Head of caudate nucleus (tissue), 42 donors: ENCODE data around the gene NXNL1.

ENCODE experiments used
- DNase-seq, 42 donors: peaks; one replicate each; pipeline versions ENCODE4 v3.0.0 to v3.0.0-alpha.2; 2020 to 2021; ENCODE audit warnings: mixed read lengths in 7 of 42
- intact Hi-C: fragments of 100-400 bp; cut with DNase I; formaldehyde crosslinking; loops from one replicate; pipeline ENCODE4 v1.15.0; 2022

Gene NXNL1

DNA sequence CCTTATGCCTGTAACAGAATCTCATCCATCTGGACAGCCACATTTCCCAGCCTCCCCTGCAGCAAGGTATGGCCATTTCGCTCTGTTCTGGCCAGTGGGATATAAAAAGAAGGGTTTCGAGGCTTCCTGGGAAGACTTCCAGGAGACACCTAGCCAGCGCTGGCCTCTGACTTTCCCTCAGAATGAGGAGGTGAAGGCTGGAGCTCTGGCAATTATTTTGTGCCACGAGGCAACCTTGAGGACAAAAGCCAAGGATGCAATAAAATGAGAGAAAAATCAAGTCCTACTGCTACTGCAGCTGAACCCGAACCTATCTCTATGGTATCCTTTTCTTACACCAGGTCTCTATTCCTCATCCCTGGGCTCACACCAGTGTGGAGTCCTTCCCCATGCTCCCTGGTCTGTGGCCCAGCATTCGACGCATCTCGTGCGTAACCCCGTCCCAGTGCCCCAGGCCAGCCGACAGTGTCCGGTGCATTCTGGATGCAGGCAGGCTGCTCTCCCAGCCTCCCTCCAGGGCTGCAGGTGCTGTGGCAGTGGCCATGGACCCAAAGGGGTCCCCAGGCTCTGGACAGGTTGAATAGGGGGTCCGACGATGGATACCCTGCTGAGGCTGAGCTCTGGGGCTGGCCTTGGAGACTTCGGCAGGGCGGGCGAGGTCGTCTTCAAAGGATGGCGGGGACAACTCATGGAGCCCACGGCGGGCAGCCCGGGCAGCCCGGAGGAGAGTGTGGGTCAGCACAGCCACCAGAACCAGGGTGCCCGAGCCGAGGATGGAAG, 24.4 kb downstream of the NXNL1 start:
- intact Hi-C loops, result no loop called here
- DNase-seq, result no peak

DNA sequence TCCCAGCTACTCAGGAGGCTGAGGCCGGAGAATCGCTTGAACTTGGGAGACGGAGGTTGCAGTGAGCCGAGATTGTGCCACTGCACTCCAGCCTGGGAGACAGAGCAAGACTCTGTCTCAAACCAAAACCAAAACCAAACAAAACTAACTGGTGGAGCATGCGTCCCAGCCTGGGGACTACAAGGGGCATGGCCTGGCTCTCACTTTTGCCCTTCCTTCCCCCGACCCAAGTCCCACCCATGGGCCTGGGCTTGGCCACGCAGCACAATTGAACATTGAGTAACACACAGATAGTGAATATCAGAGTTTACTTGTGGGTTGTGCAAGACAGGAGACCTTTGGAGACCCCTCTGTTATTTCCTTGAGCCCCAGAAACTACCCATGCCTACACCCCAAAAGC, 25.5 kb downstream of the NXNL1 start:
- no peak for DNase-seq
- intact Hi-C loops, result no loop called here

DNA sequence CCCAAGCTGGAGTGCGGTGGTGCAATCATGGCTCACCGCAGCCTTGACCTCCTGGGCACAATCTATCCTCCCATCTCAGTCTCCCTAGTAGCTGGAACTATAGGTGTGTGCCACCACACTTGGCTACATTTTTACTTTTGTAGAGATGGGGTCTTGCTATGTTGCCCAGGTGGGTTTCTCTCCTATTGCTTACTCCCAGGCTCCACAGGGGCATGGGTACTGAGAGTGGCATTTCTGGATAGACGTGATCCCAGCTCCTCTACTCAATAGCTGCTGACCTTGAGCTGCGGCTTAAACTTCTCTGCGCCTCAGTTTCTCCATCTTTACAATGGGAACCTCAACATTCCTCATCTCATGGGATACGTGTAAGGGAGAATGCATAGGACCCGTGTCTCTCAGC, 29.3 kb downstream of the NXNL1 start:
- intact Hi-C loops, result no loop called here
- no peak for DNase-seq

DNA sequence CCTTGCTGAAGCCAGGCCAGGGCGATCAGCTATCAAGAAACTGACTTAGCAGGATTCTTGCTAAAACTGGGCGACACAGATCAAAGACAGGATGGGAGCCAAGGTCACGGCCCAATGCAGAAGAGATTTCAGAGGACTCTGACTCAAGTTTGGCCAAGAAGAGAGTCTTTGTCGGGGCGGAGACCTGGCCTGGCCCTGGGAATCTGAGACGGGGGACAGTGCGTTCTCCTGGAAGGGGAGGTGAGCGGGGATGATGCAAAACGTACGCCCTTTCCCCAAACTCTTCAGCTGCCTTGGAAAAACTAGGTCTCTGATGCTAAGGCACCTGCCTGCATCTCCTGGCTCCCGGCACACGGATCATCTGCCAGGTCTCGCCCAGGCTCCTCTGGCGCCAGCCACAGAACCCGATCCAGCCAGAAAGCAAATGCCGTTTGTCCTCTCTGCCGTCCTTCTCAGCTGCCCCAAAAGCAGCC, 31.0 kb downstream of the NXNL1 start:
- intact Hi-C loops, result no loop called here
- no peak for DNase-seq

DNA sequence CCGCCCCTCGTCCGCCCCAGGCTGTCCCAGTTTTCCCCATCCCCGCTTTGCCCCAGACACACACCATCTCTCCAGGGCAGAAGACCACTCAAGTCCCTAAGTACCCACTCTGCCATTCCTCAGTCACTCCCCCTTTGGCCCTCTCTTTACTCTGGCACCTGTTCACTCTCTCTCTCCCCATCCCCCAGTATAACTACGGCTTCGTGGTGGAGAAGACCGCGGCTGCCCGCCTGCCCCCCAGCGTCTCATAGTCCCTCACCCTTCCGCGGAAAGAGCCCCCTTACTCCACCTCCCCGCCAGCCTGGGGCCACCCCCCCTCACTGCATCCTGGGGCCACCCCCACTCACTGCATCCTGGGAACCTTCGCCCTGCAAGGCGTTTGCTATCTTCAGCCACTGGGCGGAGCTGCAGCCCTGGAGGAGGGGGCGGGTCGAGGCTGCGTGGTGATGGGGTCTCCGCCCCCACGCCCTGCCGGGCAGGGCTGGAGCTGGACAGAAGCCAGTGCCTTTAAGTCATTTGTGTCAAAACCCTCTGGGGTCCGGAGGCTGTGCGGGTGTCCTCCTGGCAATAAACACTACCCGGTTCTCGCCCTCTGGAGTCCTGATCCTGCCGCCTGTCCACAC, 35.9 kb downstream of the NXNL1 start:
- peak in 36 of 42 donors; percentile 19 to 78 (median 44) for DNase-seq

DNA sequence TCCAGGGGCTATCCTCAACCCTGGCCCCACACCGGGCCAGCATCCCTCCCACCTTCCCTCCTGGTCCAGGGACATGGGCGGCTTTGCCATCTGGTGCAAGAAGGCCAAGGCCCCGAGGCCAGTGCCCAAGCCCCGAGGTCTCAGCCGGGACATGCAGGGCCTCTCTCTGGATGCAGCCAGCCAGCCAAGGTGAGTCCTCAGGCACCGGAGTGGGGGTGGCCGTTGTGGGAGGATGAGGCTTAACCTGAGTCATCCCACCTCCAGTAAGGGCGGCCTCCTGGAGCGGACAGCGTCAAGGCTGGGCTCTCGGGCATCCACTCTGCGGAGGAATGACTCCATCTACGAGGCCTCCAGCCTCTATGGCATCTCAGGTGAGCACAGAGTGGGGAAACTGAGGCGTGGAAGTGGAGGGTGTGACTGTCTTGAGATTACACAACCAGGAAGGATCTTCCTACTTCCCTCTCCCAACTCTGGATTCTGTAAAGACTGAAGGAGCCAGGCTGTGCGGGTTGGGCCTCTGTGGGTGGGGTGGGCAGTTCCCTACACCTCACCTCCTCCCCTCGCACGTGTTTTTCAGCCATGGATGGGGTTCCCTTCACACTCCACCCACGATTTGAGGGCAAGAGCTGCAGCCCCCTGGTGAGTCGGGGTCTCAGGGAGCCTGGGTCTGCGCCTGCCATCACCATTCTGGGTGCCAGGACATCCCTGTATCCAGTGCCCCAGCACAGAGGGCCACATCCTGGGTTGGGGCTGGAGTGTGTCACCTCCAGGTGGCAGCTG, 37.1 kb downstream of the NXNL1 start:
- intact Hi-C loops, result no loop called here
- peak in 1 of 42 donors; percentile 10 for DNase-seq

More for the DNA sequence above, 35.9 kb downstream of the NXNL1 start:
- intact Hi-C loops, result no loop called here

DNA sequence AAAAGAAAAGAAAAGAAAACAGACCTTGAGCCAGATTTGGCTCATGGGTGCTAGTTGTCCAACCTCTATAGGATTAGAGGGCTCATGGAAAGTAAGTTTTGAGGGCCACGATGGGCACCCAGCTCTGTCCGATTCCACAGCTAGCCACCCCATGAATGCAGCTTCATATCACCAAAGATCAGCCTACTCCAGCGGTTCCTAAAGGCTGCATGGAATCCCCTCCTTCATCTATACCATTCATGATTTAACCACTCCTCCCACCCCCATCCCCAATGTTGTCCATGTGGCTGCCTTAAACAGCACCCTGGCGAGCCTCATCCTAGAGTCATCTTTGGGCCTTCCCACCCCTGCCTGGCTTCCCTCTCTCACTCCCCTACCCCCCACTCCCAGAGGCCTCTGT, 38.8 kb downstream of the NXNL1 start:
- DNase-seq, result no peak
- intact Hi-C loops, result no loop called here

DNA sequence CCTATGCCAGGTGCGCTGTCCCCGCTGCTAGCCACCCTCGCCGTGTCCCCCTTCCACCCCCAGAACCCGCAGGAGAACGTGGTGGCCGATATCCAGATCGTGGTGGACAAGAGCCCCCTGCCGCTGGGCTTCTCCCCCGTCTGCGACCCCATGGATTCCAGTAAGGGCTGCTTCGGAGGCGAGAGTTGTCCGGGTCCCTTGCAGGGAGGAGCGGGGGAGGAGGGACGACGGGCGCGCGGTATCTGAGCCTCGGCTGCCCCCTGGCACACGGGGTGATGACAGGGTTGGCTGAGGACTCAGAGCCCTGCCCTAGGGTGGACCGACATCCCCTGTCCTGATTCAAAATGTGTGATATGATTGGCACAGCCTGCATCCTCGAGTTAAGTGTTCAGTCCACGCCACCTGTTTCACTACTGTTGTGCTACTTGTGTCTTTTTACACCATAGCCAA, 40.2 kb downstream of the NXNL1 start:
- DNase-seq, result peak in 19 of 42 donors; percentile 3 to 47 (median 26)
- intact Hi-C loops, result no loop called here

DNA sequence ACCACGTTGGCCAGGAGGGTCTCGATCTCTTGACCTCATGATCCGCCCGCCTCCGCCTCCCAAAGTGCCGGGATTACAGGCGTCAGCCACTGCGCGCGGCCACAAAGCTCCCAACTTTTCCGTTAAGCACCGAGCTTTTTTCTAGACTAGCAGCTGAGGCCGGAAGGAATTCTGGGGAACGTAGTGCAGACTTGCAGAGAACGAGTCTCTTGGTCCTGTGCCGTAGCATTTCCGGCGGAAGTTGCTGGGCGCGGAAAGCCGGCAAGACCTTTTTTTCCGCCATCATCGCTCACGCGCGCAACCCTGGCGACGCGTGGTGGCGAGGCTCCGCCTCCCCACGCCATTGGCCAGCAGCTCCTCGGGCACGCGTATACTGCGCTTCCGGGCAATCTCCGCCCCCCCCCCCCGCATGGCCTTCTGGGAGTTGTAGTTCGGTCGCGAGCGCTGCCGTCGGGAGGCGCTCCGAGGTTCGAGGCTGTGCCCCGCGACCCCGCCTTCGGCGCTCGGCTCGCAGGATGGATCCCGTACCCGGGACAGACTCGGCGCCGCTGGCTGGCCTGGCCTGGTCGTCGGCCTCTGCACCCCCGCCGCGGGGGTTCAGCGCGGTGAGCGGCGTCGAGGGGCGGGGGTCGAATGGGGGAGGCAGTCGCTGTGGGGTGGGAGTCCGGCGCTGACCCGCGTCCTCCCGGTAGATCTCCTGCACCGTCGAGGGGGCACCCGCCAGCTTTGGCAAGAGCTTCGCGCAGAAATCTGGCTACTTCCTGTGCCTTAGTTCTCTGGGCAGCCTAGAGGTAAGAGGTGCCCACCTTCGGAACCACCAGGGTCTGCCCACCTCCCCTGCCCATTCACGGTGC, 40.9 kb downstream of the NXNL1 start, which contains the start of gene MVB12A:
TSS of gene MVB12A (plus strand) at position 427 of the 854 bp plus-strand sequence. CDS start at position 516, 89 bp downstream.
- intact Hi-C loops, result no loop called here
- peak; percentile 96 to 99 (median 98) for DNase-seq

DNA sequence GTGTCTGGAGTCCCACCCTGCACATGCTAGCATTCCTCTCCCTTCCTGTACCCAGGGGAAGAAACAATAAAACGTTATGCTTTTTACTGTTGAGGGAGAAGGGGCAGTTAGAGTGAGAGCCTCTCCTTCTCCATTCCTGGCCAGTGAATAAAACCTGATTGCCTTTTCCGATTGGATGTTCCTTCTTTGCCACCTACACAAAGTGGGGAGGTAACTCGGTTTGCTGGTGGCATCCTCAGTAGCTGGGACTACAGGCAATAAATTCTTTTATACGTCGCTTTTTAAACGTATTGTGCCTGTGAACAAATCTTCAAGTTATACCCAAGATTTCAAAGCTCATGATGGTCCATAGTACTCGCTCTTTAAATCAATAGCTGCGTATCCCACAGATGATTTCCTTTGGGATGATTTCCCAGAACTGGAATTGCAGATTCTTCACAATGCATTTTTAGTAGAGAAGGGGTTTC, 41.5 kb downstream of the NXNL1 start:
- intact Hi-C loops, result no loop called here
- DNase-seq, result no peak

DNA sequence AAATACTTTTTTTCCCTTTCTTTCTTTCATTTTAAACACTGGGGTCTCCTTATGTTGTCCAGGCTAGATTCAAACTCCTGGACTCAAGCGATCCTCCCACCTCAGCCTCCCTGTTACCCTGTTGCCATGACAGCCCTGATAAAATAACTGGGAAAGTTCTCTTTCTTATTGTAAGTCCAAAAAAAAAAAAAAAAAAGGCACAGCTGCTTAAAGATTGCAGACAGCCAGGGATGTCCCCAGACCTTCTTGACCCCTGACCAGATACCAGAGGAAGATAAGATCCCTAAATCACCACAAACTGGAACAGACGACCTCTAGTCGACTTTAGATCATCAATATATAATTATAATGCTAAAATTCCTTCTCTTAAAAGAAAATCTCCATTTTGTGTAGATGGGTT, 42.0 kb downstream of the NXNL1 start:
- DNase-seq, result no peak
- intact Hi-C loops, result no loop called here

DNA sequence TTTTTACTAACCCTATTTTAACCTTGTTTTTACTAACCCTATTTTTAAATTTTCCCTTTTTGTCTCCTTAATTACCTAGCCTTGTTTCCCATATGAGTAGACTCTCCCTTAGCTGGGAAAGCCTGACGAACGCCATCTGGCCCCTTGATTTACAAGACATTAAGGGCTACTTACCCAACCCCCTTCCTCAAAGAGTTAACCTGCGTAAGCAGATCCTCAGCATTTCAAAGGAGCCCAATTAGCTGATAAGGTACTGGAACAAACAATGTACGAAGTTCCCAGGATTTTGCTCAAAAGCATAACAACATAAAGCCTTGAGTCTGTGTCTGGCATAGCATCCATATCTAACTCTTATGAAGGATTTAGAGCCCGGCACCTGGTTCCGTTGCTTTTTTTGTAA, 45.6 kb downstream of the NXNL1 start:
- intact Hi-C loops, result no loop called here
- DNase-seq, result no peak

DNA sequence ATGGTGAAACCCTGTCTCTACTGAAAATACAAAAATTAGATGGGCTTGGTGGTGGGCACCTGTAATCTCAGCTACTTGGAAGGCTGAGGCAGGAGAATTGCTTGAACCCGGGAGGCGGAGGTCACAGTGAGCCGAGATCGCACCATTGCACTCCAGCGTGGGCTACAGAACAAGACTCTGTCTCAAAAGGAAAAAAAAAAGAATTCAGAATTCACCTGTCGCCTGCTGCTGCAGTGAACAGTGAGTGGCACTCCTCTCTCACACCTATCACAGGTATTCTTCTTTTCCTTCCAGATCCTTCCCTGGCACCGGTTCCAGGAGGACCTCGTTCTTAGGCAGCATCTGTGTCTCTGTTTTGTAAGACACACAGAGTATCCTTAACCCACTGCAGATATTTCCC, 46.6 kb downstream of the NXNL1 start:
- no peak for DNase-seq
- intact Hi-C loops, result no loop called here

DNA sequence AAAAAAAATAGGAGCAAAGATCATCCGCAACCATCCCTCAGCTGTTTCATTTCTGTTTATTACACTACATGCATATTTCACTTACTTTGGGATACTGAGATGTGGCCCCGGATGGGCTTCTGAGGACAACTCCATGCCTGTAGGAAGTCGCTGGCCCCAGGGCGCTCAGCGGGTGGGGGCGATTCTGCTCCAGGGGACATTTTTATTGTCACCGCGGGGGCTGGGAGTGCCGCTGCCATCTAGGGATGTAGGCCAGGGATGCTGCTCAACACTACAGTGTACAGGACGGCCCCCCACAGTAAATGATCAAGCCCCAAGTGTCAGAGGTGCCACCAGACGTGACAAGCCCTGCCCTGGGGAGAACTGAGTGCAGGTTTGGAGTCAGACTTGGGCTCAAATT, 48.9 kb downstream of the NXNL1 start:
- intact Hi-C loops, result no loop called here
- DNase-seq, result no peak

DNA sequence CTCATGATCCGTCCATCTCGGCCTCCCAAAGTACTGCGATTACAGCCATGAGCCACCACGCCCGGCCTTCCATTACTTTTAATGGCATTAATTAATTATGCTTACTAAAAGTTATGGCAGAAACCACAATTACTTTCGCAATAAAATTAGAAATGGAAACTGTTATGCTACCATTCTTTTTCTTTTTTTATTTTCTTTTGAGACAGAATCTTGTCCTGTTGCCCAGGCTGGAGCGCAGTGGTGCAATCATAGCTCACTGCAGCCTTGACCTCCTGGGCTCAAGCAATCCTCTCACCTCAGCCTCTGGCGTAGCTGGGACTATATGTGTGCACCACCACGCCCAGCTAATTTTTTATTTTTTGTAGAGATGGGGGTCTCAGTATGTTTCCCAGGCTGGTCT, 50.7 kb downstream of the NXNL1 start:
- intact Hi-C loops, result no loop called here
- no peak for DNase-seq

DNA sequence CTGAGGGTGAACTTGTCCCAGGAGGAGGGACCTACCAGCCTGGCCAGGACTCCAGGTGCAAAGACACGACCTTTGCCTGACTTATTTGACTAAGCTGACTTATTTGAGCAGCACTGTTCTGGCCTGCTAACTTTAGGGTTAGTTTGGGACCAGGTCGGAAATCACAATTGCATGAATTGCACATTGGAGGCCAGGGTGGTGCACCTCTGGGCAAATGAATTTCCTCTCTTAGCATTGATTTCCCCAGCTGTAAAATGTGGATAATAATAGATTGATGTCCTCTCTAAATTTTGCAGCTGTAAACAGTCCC, 53.9 kb downstream of the NXNL1 start:
- intact Hi-C loops, result no loop called here
- DNase-seq, result no peak

DNA sequence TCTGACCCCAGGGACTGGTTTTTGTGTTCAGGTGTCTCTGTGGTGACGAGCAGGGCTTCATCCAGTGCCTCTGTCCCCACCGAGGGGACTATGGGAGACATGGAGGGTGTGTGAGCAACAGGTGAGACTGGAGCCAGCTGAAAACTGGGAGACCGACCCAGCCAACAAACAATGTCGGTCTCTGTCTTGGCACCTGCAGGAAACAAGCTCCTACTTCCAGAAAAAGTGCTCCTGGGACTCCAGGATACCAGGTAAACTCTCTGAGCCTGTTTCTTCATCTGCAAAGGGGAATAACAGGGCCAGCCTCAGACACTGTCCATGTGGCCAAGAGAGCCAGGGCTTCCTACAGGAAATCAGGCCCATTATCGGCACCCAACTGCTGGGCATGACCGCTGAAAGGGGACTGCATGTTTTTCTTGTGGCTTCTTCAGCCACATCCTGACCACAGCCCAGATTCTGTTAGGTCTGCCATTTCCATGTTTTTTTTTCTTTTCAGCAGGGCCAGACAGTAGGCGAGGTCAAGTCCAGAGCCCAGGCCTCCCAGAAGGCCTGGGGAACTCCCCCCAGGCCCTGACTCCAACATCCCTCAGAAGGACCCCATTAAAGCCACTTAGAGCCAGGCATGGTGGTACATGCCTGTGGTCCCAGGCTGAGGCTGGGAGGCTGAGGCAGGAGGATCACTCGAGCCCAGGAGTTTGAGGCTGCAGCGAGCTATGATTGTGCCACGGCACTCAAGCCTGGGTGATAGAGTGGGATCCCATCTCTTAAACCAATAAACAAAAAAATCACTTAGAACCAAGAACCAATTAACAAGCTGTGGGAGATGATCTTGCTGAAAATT, 54.5 kb downstream of the NXNL1 start:
- intact Hi-C loops, result no loop called here
- peak in 18 of 42 donors; percentile 9 to 61 (median 32) for DNase-seq
